ENCODE data around the gene BPIFB3. TPM values are rescaled to one million over a fixed set of nuclear protein-coding genes. Genes with fewer than 3 reads are reported as not detected.

The BPIFB3 gene
- total RNA-seq, 4 donors from 2014 or later, result not detected

DNA sequence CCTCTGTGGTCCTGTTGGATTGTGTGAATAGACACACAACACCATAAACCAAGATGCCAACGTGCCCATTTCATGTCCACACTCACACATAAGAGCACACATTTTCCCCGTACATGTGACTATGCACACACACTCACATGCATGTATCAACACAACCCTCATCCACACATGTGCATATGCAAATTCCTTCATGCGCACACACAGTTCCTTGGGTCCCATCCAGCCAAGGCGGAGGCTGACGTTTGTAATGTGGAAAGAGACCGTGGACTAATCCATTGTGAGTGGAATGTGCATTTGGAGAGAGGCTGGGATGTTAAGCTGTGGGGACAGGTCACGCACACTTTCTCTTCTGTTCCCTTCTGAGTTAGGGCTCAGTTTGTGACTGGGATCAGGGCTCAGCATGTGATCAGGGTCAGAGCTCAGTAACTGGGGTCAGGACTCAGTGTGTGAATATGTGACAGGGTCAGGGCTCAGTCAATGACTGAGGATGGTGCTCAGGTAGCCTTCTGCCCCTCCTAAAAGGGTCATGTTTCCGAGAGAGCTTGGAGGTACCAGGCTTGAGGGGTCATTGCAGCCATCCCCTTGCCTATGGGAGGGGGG lies 46.8 kb upstream of the BPIFB3 start:
- Histone ChIP-seq H3K4me3 (replicated peaks in 1 of 3) (no peak overlapping the region), H3K4me1 (peaks cover 5 to 14% of the 10 kb centered on the region in 2 donors), H3K9me3 (no peaks in the 10 kb centered on the region), H3K27ac (no peak overlapping the region), H3K36me3 (no peaks in the 10 kb centered on the region), H3K27me3 (no peaks in the 10 kb centered on the region)
- WGBS, 2 donors, result 92 to 96% methylated on average over 8 of the region's 8 CpGs
- no peak for TF ChIP-seq POLR2A (IDR thresholded peaks at IDR 0.05)
- TF ChIP-seq, protein P1, sequence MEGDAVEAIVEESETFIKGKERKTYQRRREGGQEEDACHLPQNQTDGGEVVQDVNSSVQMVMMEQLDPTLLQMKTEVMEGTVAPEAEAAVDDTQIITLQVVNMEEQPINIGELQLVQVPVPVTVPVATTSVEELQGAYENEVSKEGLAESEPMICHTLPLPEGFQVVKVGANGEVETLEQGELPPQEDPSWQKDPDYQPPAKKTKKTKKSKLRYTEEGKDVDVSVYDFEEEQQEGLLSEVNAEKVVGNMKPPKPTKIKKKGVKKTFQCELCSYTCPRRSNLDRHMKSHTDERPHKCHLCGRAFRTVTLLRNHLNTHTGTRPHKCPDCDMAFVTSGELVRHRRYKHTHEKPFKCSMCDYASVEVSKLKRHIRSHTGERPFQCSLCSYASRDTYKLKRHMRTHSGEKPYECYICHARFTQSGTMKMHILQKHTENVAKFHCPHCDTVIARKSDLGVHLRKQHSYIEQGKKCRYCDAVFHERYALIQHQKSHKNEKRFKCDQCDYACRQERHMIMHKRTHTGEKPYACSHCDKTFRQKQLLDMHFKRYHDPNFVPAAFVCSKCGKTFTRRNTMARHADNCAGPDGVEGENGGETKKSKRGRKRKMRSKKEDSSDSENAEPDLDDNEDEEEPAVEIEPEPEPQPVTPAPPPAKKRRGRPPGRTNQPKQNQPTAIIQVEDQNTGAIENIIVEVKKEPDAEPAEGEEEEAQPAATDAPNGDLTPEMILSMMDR (IDR thresholded peaks at IDR 0.05), result no peak
- no peak for DNase-seq
- intact Hi-C loops (cut with DNase I), result no loop called here

DNA sequence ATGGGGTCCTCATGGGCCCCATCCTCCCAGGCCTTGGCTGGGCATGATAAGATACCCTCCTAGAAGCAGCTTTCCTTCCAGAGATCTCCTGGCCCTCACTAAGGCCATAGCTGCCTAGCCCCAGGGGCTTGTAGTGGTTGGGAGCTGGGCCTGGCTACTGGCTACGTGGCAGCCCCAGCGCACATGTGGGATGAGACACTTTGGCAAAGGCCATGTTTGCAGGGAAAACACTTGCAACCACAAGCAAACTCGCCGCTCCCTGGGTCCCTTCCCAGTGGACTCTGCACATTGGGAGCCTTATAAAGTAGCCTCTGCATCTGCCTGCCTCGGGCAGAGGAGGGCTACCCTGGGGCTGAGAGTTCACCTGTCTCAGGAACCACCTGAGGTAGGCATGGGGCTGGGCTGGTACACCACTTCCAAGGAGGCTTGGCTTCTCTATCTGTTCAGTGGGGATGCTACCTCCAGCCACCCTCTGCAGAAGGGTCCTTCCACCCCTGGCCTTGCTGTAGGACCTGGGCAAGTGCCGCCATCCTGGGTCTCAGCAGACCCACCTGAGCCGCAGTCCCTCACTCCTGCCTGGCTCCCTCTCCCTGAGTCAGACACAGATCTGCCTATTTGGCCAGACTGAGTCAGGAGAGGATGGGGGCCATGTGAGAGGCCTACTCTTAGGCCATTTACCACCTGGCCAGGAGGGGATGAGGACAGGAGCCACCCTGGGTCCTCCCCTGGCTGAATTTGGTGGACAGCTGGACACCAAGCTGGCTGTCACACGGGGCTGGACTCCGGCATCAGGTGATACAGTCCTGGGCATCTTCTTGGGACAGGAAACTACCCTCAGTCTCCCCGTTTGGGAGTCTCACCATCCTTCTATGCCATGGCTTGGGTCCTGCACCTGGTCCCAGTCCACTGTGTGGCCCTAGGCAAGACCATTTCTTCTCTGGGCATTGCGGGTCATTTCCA lies 46.0 kb upstream of the BPIFB3 start, which contains the start of gene BPIFB2:
Gene BPIFB2 (plus strand): TSS at position 329 of the 960 bp plus-strand sequence. CDS start 871 bp downstream, outside the sequence.
- Histone ChIP-seq H3K27me3 (no peaks in the 10 kb centered on the region), H3K27ac (no peak within 1 kb of the TSS), H3K4me3 (replicated peaks in 1 of 3) (no peak within 1 kb of the TSS), H3K9me3 (no peaks in the 10 kb centered on the region), H3K4me1 (peaks cover 5 to 14% of the 10 kb centered on the region in 2 donors), H3K36me3 (no peaks in the 10 kb centered on the region)
- 97 to 100% methylated on average over 1 to 6 of the region's 11 CpGs for WGBS, 2 donors
- DNase-seq, result no peak
- TF ChIP-seq, protein P1 (IDR thresholded peaks at IDR 0.05), result no peak
- no peak for TF ChIP-seq POLR2A (IDR thresholded peaks at IDR 0.05)
- intact Hi-C loops (cut with DNase I), result no loop called here

DNA sequence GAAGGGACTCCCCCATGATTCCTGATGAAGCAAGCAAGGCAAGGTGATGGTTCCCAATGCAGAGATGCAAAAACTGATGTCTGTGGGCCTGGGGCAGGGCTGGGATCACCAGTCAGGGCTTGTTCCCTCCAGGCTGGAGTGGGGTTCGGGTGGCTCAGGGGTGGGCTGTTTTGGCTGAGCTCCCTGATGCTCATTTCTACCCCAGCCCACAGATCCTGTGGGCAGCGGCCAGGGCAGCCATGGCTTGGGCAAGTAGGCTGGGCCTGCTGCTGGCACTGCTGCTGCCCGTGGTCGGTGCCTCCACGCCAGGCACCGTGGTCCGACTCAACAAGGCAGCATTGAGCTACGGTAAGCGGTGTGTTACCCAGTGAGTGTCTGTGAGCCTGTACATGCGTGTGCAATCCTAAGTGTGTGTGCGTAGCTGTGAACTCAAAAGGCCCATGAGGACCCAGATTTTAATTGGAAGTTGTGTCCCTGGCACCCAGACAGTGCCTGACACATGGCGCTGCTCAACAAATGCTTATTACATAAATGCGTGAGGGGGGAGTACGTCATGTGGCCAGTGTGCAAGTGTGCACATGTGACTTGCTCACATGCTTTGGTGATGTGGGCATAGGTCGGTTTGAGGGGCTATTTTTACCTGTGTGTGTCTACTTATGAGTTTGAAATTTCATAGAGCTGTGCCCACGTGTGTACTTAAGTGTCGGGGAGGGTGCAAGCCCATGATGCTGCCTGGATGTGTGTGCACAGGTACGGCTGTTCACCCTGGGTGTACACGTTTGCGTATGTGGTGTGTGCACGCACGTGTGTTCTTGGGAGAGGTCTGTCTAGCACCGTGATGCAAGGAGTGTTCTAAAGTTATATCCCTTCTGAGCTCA lies 45.1 kb upstream of the BPIFB3 start:
- Histone ChIP-seq H3K4me1 (peaks cover 5 to 14% of the 10 kb centered on the region in 2 donors), H3K27me3 (no peaks in the 10 kb centered on the region), H3K9me3 (no peaks in the 10 kb centered on the region), H3K36me3 (no peaks in the 10 kb centered on the region), H3K27ac (no peak overlapping the region), H3K4me3 (replicated peaks in 1 of 3) (no peak overlapping the region)
- DNase-seq, result no peak
- 79 to 90% methylated on average over 11 to 23 of the region's 23 CpGs for WGBS, 2 donors
- no peak for TF ChIP-seq POLR2A (IDR thresholded peaks at IDR 0.05)
- TF ChIP-seq, protein P1 (IDR thresholded peaks at IDR 0.05), result no peak
- intact Hi-C loops (cut with DNase I), result no loop called here

DNA sequence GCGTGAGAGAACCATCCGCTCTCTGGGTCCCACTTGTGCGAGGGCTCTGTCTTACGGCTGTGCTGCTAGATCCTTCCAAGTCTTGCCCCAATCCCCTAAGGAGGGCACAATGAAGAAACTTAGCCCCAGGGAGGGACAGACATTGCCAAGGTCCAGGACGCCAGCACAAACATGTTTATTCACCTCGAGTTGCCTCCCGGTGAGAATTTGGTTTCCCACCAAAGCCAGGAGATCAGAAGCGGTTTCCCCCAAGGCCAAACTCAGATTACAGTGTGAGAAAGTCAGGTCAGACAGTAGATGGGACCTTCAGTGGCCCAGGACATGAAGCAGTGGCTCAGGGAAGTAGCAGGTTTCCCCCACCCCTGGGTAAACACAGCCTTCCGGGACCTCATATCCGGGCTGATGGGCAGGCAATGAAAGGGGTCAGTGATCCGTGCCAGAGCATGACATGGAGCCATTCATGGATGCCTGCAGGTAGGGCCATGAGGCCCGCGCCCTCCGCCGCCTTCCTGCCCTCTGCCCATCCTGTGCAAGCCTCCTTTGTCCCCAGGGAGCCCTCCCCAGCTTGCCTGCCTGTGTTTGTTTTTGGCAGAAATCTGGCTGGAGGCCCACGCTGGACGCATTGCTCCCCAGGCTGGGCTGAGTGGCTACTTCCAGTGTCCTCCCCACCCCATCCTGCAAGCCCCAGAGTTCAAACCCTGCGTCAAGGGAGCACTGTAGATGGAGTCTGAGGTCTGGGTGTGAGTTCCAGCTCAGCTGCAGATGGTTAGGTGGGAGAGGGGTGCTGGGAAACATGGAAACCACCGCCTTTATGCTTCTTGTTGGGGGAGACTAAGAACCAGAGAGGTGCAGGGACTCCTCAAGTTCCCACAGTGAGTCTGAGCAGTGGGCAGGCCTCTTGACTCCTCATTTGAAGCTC lies 44.2 kb upstream of the BPIFB3 start:
- no peaks in the 10 kb centered on the region for H3K9me3 ChIP-seq
- peak; percentile 61 to 66 for DNase-seq
- no peaks in the 10 kb centered on the region for H3K27me3 ChIP-seq
- no peaks in the 10 kb centered on the region for H3K36me3 ChIP-seq
- no peak overlapping the region for H3K27ac ChIP-seq
- intact Hi-C loops (cut with DNase I), result no loop called here
- TF ChIP-seq POLR2A (IDR thresholded peaks at IDR 0.05), result no peak
- TF ChIP-seq, protein P1 (IDR thresholded peaks at IDR 0.05), result no peak
- H3K4me1 ChIP-seq, result peaks cover 5 to 14% of the 10 kb centered on the region in 2 donors
- WGBS, 2 donors, result 31 to 52% methylated on average over 11 to 15 of the region's 19 CpGs
- H3K4me3 ChIP-seq (replicated peaks in 1 of 3), result no peak overlapping the region

Measured in thyroid gland (tissue), 4 donors.